ENCODE measurements around the gene CHURC1.

The CHURC1 gene

DNA sequence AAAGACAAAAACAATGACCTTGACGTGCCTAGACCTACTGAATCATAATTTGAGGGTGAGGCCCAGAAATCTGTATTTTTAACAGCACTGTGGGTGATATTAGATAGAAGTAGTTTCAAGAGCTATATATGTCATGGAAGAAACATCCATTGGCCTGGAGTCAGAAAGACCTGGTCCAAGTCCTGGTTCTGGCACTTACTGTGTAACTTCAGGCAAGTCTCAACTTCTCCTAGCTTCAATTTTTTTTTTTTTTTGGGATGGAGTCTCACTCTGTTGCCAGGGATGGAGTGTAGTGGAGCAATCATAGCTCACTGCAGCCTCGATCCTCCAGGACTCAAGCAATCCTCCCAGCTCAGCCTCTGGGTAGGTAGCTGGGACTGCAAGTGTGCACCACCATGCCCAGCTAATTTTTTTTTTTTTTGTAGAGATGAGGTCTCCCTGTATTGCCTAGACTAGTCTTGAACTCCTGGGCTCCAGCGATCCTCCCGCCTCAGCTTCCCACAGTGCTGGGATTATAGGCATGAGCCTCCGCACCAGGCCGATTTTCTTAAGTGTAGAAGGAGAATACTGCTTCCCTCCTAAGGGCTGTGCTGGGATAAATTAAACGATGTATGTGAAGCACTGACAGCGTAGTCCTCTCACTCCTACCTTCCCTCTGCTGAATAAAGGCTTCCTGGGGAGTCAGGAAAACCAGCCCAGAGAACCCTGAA, 42.6 kb downstream of the CHURC1 start:
- Histone ChIP-seq H3K4me3 (ENCODE audit: low read length in 2 of 2) (no peak overlapping the region), H3K36me3 (ENCODE audit: control insufficient read depth in 2 of 2, insufficient read depth in 2 of 2, low read length in 2 of 2) (no peaks in the 10 kb centered on the region), H3K27me3 (ENCODE audit: control insufficient read depth in 1 of 2, insufficient read depth in 2 of 2, low read length in 2 of 2) (no peaks in the 10 kb centered on the region), H3K4me1 (ENCODE audit: control insufficient read depth, insufficient read depth, low read length) (peaks cover 17% of the 10 kb centered on the region), H3K27ac (ENCODE audit: low read length) (no peak overlapping the region), H3K9ac (ENCODE audit: low read length in 2 of 2) (no peak overlapping the region), H3K9me3 (ENCODE audit: control insufficient read depth in 2 of 2, low read length in 2 of 2) (no peaks in the 10 kb centered on the region)

DNA sequence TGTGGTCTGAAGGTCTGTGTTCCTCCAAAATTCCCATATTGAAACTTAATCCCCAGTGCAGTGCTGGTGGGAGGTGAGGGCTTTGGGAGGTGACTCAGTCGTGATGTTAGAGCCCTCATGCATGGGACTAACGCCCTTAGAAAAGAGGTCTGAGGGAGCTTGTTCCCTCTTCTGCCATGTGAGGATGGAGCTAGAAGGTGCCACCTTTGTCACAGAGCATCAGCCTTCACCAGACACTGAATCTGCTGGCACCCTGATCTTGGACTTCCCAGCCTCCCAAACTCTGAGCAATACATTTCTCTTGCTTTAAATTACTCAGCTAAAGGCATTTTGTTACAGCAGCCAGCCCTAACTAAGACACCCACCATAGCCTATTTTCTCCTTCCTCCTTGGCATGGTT, 43.9 kb downstream of the CHURC1 start:
- no peaks in the 10 kb centered on the region for H3K27me3 ChIP-seq (ENCODE audit: control insufficient read depth in 1 of 2, insufficient read depth in 2 of 2, low read length in 2 of 2)
- H3K4me3 ChIP-seq (ENCODE audit: low read length in 2 of 2) = no peak overlapping the region
- H3K36me3 ChIP-seq (ENCODE audit: control insufficient read depth in 2 of 2, insufficient read depth in 2 of 2, low read length in 2 of 2) = no peaks in the 10 kb centered on the region
- no peak overlapping the region for H3K27ac ChIP-seq (ENCODE audit: low read length)
- no peaks in the 10 kb centered on the region for H3K9me3 ChIP-seq (ENCODE audit: control insufficient read depth in 2 of 2, low read length in 2 of 2)
- no peak overlapping the region for H3K9ac ChIP-seq (ENCODE audit: low read length in 2 of 2)
- H3K4me1 ChIP-seq (ENCODE audit: control insufficient read depth, insufficient read depth, low read length) = peaks cover 3% of the 10 kb centered on the region

DNA sequence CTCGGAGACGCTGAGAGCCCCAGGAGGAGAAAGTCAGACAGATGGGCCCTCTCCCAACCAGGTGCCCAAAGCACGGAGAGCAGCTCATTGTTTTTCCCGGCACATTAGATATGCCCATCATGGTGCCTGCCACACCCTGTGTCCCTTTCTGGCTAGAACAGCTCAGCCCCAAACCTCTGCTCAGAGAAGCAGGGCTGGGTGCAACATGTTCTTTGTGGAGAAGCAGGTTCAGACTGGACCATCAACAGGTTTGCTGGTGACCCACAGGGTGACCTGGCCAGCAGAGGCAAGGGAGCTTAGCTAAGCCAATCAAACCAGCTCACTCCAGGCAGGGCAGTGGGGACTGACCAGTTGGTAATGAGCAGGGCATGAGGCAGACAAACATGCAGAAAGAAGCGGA, 44.5 kb downstream of the CHURC1 start:
- Histone ChIP-seq H3K27ac (ENCODE audit: low read length) (no peak overlapping the region), H3K4me1 (ENCODE audit: control insufficient read depth, insufficient read depth, low read length) (no peaks in the 10 kb centered on the region), H3K9me3 (ENCODE audit: control insufficient read depth in 2 of 2, low read length in 2 of 2) (no peaks in the 10 kb centered on the region)

GRCh38 chr14:64960762-64961276, 46.6 kb downstream of the CHURC1 start:
- Histone ChIP-seq H3K36me3 (ENCODE audit: control insufficient read depth in 2 of 2, insufficient read depth in 2 of 2, low read length in 2 of 2) (no peaks in the 10 kb centered on the region), H3K9ac (ENCODE audit: low read length in 2 of 2) (no peak overlapping the region), H3K27me3 (ENCODE audit: control insufficient read depth in 1 of 2, insufficient read depth in 2 of 2, low read length in 2 of 2) (no peaks in the 10 kb centered on the region), H3K4me3 (ENCODE audit: low read length in 2 of 2) (no peak overlapping the region), H3K27ac (ENCODE audit: low read length) (no peak overlapping the region), H3K9me3 (ENCODE audit: control insufficient read depth in 2 of 2, low read length in 2 of 2) (no peaks in the 10 kb centered on the region), H3K4me1 (ENCODE audit: control insufficient read depth, insufficient read depth, low read length) (no peaks in the 10 kb centered on the region)

More for the DNA sequence above, 44.5 kb downstream of the CHURC1 start:
- Histone ChIP-seq H3K36me3 (ENCODE audit: control insufficient read depth in 2 of 2, insufficient read depth in 2 of 2, low read length in 2 of 2) (no peaks in the 10 kb centered on the region), H3K27me3 (ENCODE audit: control insufficient read depth in 1 of 2, insufficient read depth in 2 of 2, low read length in 2 of 2) (no peaks in the 10 kb centered on the region), H3K9ac (ENCODE audit: low read length in 2 of 2) (no peak overlapping the region), H3K4me3 (ENCODE audit: low read length in 2 of 2) (no peak overlapping the region)

DNA sequence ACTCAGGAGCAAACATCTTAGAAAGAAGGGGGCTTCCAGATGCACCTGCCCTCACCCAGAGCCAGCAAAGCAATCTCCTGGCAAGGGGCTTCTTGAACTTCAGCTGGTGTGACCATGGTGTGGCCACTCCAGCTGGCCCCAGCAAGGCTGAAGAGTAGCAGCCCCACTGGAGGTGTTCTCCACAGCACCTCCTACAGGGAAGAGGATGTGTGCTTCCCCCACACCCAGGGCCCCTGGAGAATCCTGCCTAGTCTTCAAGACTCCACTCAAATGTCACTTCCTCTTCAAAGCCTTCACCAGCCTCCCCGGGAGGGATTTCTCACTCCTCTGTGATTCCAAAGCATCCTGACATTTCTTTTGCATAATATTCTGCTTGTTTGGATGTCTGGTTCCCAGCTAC, 49.4 kb downstream of the CHURC1 start:
- Histone ChIP-seq H3K4me3 (ENCODE audit: low read length in 2 of 2) (no peak overlapping the region), H3K27ac (ENCODE audit: low read length) (no peak overlapping the region), H3K27me3 (ENCODE audit: control insufficient read depth in 1 of 2, insufficient read depth in 2 of 2, low read length in 2 of 2) (no peaks in the 10 kb centered on the region), H3K36me3 (ENCODE audit: control insufficient read depth in 2 of 2, insufficient read depth in 2 of 2, low read length in 2 of 2) (no peaks in the 10 kb centered on the region), H3K4me1 (ENCODE audit: control insufficient read depth, insufficient read depth, low read length) (no peaks in the 10 kb centered on the region), H3K9ac (ENCODE audit: low read length in 2 of 2) (no peak overlapping the region), H3K9me3 (ENCODE audit: control insufficient read depth in 2 of 2, low read length in 2 of 2) (no peaks in the 10 kb centered on the region)

GRCh38 chr14:64965356-64966000, 51.2 kb downstream of the CHURC1 start:
- Histone ChIP-seq H3K9me3 (ENCODE audit: control insufficient read depth in 2 of 2, low read length in 2 of 2) (no peaks in the 10 kb centered on the region), H3K27me3 (ENCODE audit: control insufficient read depth in 1 of 2, insufficient read depth in 2 of 2, low read length in 2 of 2) (peaks cover 0 to 3% of the 10 kb centered on the region in 2 donors), H3K4me3 (ENCODE audit: low read length in 2 of 2) (no peak overlapping the region), H3K4me1 (ENCODE audit: control insufficient read depth, insufficient read depth, low read length) (no peaks in the 10 kb centered on the region), H3K9ac (ENCODE audit: low read length in 2 of 2) (no peak overlapping the region), H3K27ac (ENCODE audit: low read length) (no peak overlapping the region), H3K36me3 (ENCODE audit: control insufficient read depth in 2 of 2, insufficient read depth in 2 of 2, low read length in 2 of 2) (no peaks in the 10 kb centered on the region)

- no peak overlapping the region for H3K9ac ChIP-seq (ENCODE audit: low read length in 2 of 2)
- no peak overlapping the region for H3K4me3 ChIP-seq (ENCODE audit: low read length in 2 of 2)
- no peaks in the 10 kb centered on the region for H3K36me3 ChIP-seq (ENCODE audit: control insufficient read depth in 2 of 2, insufficient read depth in 2 of 2, low read length in 2 of 2)
- no peak overlapping the region for H3K27ac ChIP-seq (ENCODE audit: low read length)
- no peaks in the 10 kb centered on the region for H3K9me3 ChIP-seq (ENCODE audit: control insufficient read depth in 2 of 2, low read length in 2 of 2)
- peaks cover 6% of the 10 kb centered on the region for H3K4me1 ChIP-seq (ENCODE audit: control insufficient read depth, insufficient read depth, low read length)
- H3K27me3 ChIP-seq (ENCODE audit: control insufficient read depth in 1 of 2, insufficient read depth in 2 of 2, low read length in 2 of 2) = peaks cover 0 to 3% of the 10 kb centered on the region in 2 donors
Measured at GRCh38 chr14:64966976-64967375, 52.7 kb downstream of the CHURC1 start.

- H3K9me3 ChIP-seq (ENCODE audit: control insufficient read depth in 2 of 2, low read length in 2 of 2) = no peaks in the 10 kb centered on the region
- H3K4me1 ChIP-seq (ENCODE audit: control insufficient read depth, insufficient read depth, low read length) = peaks cover 9% of the 10 kb centered on the region
- peaks cover 0 to 3% of the 10 kb centered on the region in 2 donors for H3K27me3 ChIP-seq (ENCODE audit: control insufficient read depth in 1 of 2, insufficient read depth in 2 of 2, low read length in 2 of 2)
- no peak overlapping the region for H3K9ac ChIP-seq (ENCODE audit: low read length in 2 of 2)
- H3K27ac ChIP-seq (ENCODE audit: low read length) = no peak overlapping the region
- H3K4me3 ChIP-seq (ENCODE audit: low read length in 2 of 2) = no peak overlapping the region
- no peaks in the 10 kb centered on the region for H3K36me3 ChIP-seq (ENCODE audit: control insufficient read depth in 2 of 2, insufficient read depth in 2 of 2, low read length in 2 of 2)
Measured at GRCh38 chr14:64968167-64968566, 53.9 kb downstream of the CHURC1 start.

DNA sequence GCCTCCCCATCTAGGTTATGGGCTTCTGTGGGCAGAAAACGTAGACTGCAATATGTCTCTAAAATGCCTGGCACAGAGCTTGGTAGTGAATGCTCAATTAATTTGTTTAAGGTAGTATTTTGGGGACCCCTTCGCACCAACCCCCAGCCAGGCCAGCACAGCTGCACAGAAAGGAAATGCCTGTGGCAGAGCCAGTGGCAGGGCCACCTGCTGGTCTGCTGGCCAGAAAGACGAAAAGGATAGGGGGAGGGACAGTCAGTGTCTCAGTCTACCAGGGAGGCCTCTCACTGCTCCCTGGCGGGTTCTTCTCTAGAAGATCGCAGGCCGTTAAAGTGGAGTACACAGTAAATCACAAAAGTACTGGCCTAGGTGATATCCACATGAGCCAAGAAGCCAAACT, 54.4 kb downstream of the CHURC1 start:
- Histone ChIP-seq H3K4me3 (ENCODE audit: low read length in 2 of 2) (no peak overlapping the region), H3K9ac (ENCODE audit: low read length in 2 of 2) (no peak overlapping the region), H3K27ac (ENCODE audit: low read length) (no peak overlapping the region), H3K9me3 (ENCODE audit: control insufficient read depth in 2 of 2, low read length in 2 of 2) (no peaks in the 10 kb centered on the region), H3K36me3 (ENCODE audit: control insufficient read depth in 2 of 2, insufficient read depth in 2 of 2, low read length in 2 of 2) (no peaks in the 10 kb centered on the region), H3K27me3 (ENCODE audit: control insufficient read depth in 1 of 2, insufficient read depth in 2 of 2, low read length in 2 of 2) (peaks cover 0 to 3% of the 10 kb centered on the region in 2 donors), H3K4me1 (ENCODE audit: control insufficient read depth, insufficient read depth, low read length) (peaks cover 9% of the 10 kb centered on the region)

DNA sequence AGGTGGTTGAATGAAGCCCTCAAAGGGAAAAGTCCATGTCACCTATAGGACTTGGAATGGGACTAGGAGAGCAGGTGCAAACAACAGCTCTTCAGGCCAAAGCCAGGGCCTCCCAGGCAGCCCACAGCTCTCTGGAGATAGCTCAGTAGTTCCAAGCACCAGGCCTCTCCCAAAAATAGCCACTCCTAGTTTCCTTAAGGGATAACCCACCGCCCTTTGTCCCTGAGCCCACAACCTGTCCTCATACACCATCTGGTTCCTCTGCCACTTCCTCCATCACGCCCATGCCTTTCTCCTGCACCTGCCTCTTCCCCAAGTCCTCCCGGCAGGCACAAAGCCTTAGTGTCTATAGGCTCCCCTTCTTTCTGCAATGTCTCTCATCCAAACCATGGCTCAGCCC, 55.8 kb downstream of the CHURC1 start:
- no peak overlapping the region for H3K27ac ChIP-seq (ENCODE audit: low read length)
- no peaks in the 10 kb centered on the region for H3K9me3 ChIP-seq (ENCODE audit: control insufficient read depth in 2 of 2, low read length in 2 of 2)
- H3K4me3 ChIP-seq (ENCODE audit: low read length in 2 of 2) = no peak overlapping the region
- H3K36me3 ChIP-seq (ENCODE audit: control insufficient read depth in 2 of 2, insufficient read depth in 2 of 2, low read length in 2 of 2) = no peaks in the 10 kb centered on the region
- peaks cover 0 to 3% of the 10 kb centered on the region in 2 donors for H3K27me3 ChIP-seq (ENCODE audit: control insufficient read depth in 1 of 2, insufficient read depth in 2 of 2, low read length in 2 of 2)
- peaks cover 9% of the 10 kb centered on the region for H3K4me1 ChIP-seq (ENCODE audit: control insufficient read depth, insufficient read depth, low read length)
- no peak overlapping the region for H3K9ac ChIP-seq (ENCODE audit: low read length in 2 of 2)

All from stomach smooth muscle (tissue), 2 donors.